ENCODE data around the gene HLA-DQA1. TPM values are rescaled to one million over a fixed set of nuclear protein-coding genes. Genes with fewer than 3 reads are reported as not detected.
"Not testable (repeated sequence)": the region's sequence is repeated elsewhere in the genome, so short reads cannot be mapped to it uniquely, and the experiment has no call there.

Gene HLA-DQA1
- total and polyA plus RNA-seq, 9 of the 15 experiments (the other 6 are each of a cell fraction or from before 2014, with no cell fraction given) = 0.04 to 0.49 TPM; not detected in 7

DNA sequence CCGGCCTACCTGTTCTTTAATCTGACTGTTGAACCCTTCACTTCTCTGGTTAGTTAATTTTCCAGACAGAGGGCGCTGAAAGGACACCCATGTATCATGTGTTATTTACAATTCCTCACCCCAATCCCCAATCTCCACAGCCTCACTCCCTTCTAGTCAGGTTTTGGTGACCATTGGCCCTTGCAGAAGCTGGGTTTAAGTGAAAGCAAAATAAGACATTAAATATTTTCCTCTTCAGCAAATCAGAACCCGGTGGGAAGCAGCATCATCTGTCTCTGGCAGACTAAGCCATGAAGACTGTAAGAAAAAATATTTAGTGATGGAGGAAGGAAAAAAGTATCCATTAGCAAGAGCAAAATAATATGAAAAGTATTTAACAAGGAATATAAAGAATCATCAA, 9.4 kb upstream of the HLA-DQA1 start (continued):
- no peak for TF ChIP-seq FOXP1 (CRISPR knock-in tag; IDR thresholded peaks at IDR 0.05)

DNA sequence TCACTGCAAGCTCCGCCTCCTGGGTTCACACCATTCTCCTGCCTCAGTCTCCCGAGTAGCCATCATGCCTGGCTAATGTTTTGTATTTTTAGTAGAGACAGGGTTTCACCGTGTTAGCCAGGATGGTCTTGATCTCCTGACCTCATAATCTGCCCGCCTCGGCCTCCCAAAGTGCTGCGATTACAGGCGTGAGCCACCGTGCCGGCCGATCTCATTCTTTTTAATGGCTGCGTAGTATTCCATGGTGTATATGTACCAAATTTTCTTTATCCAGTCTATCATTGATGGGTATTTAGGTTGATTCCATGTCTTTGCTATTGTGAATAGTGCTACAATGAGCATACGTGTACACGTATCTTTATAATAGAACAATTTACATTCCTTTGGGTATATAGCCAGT, 7.4 kb upstream of the HLA-DQA1 start:
- H3K36me3 ChIP-seq (ENCODE audit: control insufficient read depth, insufficient read depth, low read length); in situ Hi-C loops (cut with MboI); H3K4me1 ChIP-seq (replicated peaks in 1 of 2; ENCODE audit: control insufficient read depth in 2 of 2, insufficient read depth in 2 of 2, low read length in 2 of 2); POLR2A ChIA-PET; H2AFZ ChIP-seq (ENCODE audit: low read depth, low read length); BruUV-seq (replicated peaks); H3K9me1 ChIP-seq (ENCODE audit: control insufficient read depth, insufficient read depth, low read length); FAIRE-seq; H3K9ac ChIP-seq (ENCODE audit: insufficient read depth in 1 of 2, low read depth in 2 of 2, low read length in 2 of 2); H3K27me3 ChIP-seq (ENCODE audit: control insufficient read depth in 2 of 2, insufficient read depth in 2 of 2, low read length in 2 of 2); H3K27ac ChIP-seq (ENCODE audit: extremely low read depth, low read depth, low read length); H3K4me3 ChIP-seq; intact Hi-C loops (cut with micrococcal nuclease); H3K79me2 ChIP-seq (ENCODE audit: control insufficient read depth, insufficient read depth, low read length); H3K9me3 ChIP-seq (replicated peaks; ENCODE audit: control insufficient read depth, insufficient read depth, low read depth, low read length); H4K20me1 ChIP-seq (replicated peaks; ENCODE audit: control insufficient read depth, insufficient read depth, low read length); DNase-seq (ENCODE audit: extremely low read depth in 1 of 4, low spot score in 3 of 4); ATAC-seq; CTCF ChIA-PET (ENCODE audit: low intra/inter-chr PET ratio); H3K4me2 ChIP-seq (ENCODE audit: insufficient read depth, low read length): not testable (repeated sequence)
- 18% methylated on average over 5 of the region's 13 CpGs for WGBS (ENCODE audit: insufficient coverage, low coverage, missing lambda C conversion rate)

- 0% methylated on average over 2 of the region's 2 CpGs for WGBS (ENCODE audit: insufficient coverage, low coverage, missing lambda C conversion rate)
- Histone ChIP-seq H3K36me3 (ENCODE audit: control insufficient read depth, insufficient read depth, low read length) (no peaks in the 10 kb centered on the region), H2AFZ (ENCODE audit: low read depth, low read length) (no peak overlapping the region)
- TF ChIP-seq HNRNPLL (IDR thresholded peaks at IDR 0.05; ENCODE audit: low read depth, low read length, poor library complexity, severe bottlenecking) (no peak), KLF13 (tag; IDR thresholded peaks at IDR 0.05; ENCODE audit: borderline replicate concordance, low read depth) (no peak), ZNF384 (IDR thresholded peaks at IDR 0.05; ENCODE audit: low read depth, low read length) (no peak), KDM2B (CRISPR knock-in tag; IDR thresholded peaks at IDR 0.05) (no peak), MITF (IDR thresholded peaks at IDR 0.05) (no peak), ZNF24 (IDR thresholded peaks at IDR 0.05) (no peak), FOSL1 (tag; conservative IDR thresholded peaks at IDR 0.05) (no peak), CHD4 (IDR thresholded peaks at IDR 0.05; ENCODE audit: insufficient read depth, insufficient replicate concordance, low read depth, low read length, poor library complexity, severe bottlenecking) (no peak), LEF1 (IDR thresholded peaks at IDR 0.05) (no peak), CBFA2T2 (conservative IDR thresholded peaks at IDR 0.05) (no peak), FOXP1 (CRISPR knock-in tag; IDR thresholded peaks at IDR 0.05) (no peak), MAFG (tag; conservative IDR thresholded peaks at IDR 0.05) (no peak)
These were observed 1.6 kb upstream of the HLA-DQA1 start for GRCh38 chr6:32635526-32636123.

More at GRCh38 chr6:32635526-32636123, 1.6 kb upstream of the HLA-DQA1 start:
- FAIRE-seq (no peak), ATAC-seq (no peak), DNase-seq (ENCODE audit: extremely low read depth in 1 of 4, low spot score in 3 of 4) (no peak)
- Histone ChIP-seq H3K4me3 (no peak overlapping the region), H3K9me3 (replicated peaks; ENCODE audit: control insufficient read depth, insufficient read depth, low read depth, low read length) (no peaks in the 10 kb centered on the region), H3K9ac (ENCODE audit: insufficient read depth in 1 of 2, low read depth in 2 of 2, low read length in 2 of 2) (no peak overlapping the region), H3K4me2 (ENCODE audit: insufficient read depth, low read length) (no peak overlapping the region), H3K27ac (ENCODE audit: extremely low read depth, low read depth, low read length) (no peak overlapping the region), H3K27me3 (ENCODE audit: control insufficient read depth in 2 of 2, insufficient read depth in 2 of 2, low read length in 2 of 2) (no peaks in the 10 kb centered on the region), H3K4me1 (replicated peaks in 1 of 2; ENCODE audit: control insufficient read depth in 2 of 2, insufficient read depth in 2 of 2, low read length in 2 of 2) (no peaks in the 10 kb centered on the region), H3K9me1 (ENCODE audit: control insufficient read depth, insufficient read depth, low read length) (no peaks in the 10 kb centered on the region), H4K20me1 (replicated peaks; ENCODE audit: control insufficient read depth, insufficient read depth, low read length) (no peaks in the 10 kb centered on the region), H3K79me2 (ENCODE audit: control insufficient read depth, insufficient read depth, low read length) (no peaks in the 10 kb centered on the region)
- in situ Hi-C loops (cut with MboI) = loop anchor here (5.0 kb wide), 1 partner anchor 107 kb away; the partner anchor contains the start of gene HLA-DQA2
- ChIA-PET POLR2A (interaction anchor here (0.7 kb wide), 1 partner anchor 701 kb away, joined by 4 read pairs; no protein-coding TSS in a partner anchor), CTCF (ENCODE audit: low intra/inter-chr PET ratio) (no interaction called here)
- intact Hi-C loops (cut with micrococcal nuclease) = no loop called here
- BruUV-seq (replicated peaks) = no TSS peak
